ENCODE measurements around the gene EYA4.

DNA sequence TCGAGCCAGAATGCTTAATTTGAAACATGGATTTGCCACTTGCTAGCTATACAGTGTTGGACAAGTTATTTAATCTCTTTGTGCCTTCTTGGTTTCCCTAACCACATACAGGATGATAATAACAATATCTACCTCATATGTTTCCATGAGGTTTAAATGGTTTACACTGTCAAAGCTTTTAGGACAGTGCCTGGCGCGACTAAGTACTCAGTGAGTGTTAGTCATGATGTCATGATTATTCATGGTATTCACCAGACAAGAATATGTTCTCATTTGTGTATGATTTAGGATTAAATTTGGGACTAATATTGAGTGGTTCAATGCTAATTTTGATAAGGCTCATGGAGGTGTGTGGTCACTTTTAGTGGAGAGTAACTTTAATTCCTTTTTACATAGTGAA lies 167.4 kb downstream of the EYA4 start:
- TF ChIP-seq, protein P1, sequence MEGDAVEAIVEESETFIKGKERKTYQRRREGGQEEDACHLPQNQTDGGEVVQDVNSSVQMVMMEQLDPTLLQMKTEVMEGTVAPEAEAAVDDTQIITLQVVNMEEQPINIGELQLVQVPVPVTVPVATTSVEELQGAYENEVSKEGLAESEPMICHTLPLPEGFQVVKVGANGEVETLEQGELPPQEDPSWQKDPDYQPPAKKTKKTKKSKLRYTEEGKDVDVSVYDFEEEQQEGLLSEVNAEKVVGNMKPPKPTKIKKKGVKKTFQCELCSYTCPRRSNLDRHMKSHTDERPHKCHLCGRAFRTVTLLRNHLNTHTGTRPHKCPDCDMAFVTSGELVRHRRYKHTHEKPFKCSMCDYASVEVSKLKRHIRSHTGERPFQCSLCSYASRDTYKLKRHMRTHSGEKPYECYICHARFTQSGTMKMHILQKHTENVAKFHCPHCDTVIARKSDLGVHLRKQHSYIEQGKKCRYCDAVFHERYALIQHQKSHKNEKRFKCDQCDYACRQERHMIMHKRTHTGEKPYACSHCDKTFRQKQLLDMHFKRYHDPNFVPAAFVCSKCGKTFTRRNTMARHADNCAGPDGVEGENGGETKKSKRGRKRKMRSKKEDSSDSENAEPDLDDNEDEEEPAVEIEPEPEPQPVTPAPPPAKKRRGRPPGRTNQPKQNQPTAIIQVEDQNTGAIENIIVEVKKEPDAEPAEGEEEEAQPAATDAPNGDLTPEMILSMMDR (conservative IDR thresholded peaks at IDR 0.05; ENCODE audit: low read depth, low read length), result no peak
- TF ChIP-seq MAFK (IDR thresholded peaks at IDR 0.05; ENCODE audit: low read depth, low read length) (no peak), POLR2A (IDR thresholded peaks at IDR 0.05; ENCODE audit: low read depth, low read length) (no peak), BHLHE40 (IDR thresholded peaks at IDR 0.05; ENCODE audit: low read depth, low read length) (no peak), RCOR1 (IDR thresholded peaks at IDR 0.05; ENCODE audit: insufficient replicate concordance, low read length) (no peak), MXI1 (IDR thresholded peaks at IDR 0.05; ENCODE audit: borderline replicate concordance, low read depth, low read length) (no peak), CEBPB (IDR thresholded peaks at IDR 0.05; ENCODE audit: low read depth, low read length) (no peak), RAD21 (IDR thresholded peaks at IDR 0.05; ENCODE audit: low read length) (no peak), CHD1 (IDR thresholded peaks at IDR 0.05; ENCODE audit: low read depth, low read length) (no peak), SMC3 (IDR thresholded peaks at IDR 0.05; ENCODE audit: low read depth, low read length) (no peak), RFX5 (IDR thresholded peaks at IDR 0.05; ENCODE audit: low read depth, low read length) (no peak)
- TF ChIP-seq, protein P2, sequence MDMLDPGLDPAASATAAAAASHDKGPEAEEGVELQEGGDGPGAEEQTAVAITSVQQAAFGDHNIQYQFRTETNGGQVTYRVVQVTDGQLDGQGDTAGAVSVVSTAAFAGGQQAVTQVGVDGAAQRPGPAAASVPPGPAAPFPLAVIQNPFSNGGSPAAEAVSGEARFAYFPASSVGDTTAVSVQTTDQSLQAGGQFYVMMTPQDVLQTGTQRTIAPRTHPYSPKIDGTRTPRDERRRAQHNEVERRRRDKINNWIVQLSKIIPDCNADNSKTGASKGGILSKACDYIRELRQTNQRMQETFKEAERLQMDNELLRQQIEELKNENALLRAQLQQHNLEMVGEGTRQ (IDR thresholded peaks at IDR 0.05; ENCODE audit: low read depth, low read length), result no peak
- TF ChIP-seq, protein P3, sequence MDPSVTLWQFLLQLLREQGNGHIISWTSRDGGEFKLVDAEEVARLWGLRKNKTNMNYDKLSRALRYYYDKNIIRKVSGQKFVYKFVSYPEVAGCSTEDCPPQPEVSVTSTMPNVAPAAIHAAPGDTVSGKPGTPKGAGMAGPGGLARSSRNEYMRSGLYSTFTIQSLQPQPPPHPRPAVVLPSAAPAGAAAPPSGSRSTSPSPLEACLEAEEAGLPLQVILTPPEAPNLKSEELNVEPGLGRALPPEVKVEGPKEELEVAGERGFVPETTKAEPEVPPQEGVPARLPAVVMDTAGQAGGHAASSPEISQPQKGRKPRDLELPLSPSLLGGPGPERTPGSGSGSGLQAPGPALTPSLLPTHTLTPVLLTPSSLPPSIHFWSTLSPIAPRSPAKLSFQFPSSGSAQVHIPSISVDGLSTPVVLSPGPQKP (IDR thresholded peaks at IDR 0.05; ENCODE audit: borderline replicate concordance, low read depth, low read length), result no peak

Measured in IMR-90 (cell line).